ENCODE measurements around the gene SAP30L. TPM values are rescaled to one million over a fixed set of nuclear protein-coding genes. Genes with fewer than 3 reads are reported as not detected.

SAP30L gene
- total and polyA plus RNA-seq, 2 donors = 26.8 to 35.4 TPM

- peaks cover 3% of the 10 kb centered on the region for H3K36me3 ChIP-seq (ENCODE audit: insufficient read depth)
Observed at GRCh38 chr5:154460172-154460571, 14.4 kb downstream of the SAP30L start.

GRCh38 chr5:154461531-154461930, 15.7 kb downstream of the SAP30L start:
- H3K4me3 ChIP-seq (ENCODE audit: low read depth, low read length) = no peak overlapping the region
- H3K27ac ChIP-seq (ENCODE audit: low read depth) = no peak overlapping the region
- 64% methylated on average over 6 of the region's 6 CpGs for WGBS
- no peaks in the 10 kb centered on the region for H3K4me1 ChIP-seq (ENCODE audit: insufficient read depth)
- no peaks in the 10 kb centered on the region for H3K36me3 ChIP-seq (ENCODE audit: insufficient read depth)
- no peak for DNase-seq (ENCODE audit: extremely low spot score)

More at GRCh38 chr5:154460172-154460571, 14.4 kb downstream of the SAP30L start:
- 96% methylated on average over 4 of the region's 4 CpGs for WGBS
- no peak overlapping the region for H3K4me3 ChIP-seq (ENCODE audit: low read depth, low read length)
- H3K4me1 ChIP-seq (ENCODE audit: insufficient read depth) = no peaks in the 10 kb centered on the region
- H3K27ac ChIP-seq (ENCODE audit: low read depth) = no peak overlapping the region
- DNase-seq (ENCODE audit: extremely low spot score) = no peak

DNA sequence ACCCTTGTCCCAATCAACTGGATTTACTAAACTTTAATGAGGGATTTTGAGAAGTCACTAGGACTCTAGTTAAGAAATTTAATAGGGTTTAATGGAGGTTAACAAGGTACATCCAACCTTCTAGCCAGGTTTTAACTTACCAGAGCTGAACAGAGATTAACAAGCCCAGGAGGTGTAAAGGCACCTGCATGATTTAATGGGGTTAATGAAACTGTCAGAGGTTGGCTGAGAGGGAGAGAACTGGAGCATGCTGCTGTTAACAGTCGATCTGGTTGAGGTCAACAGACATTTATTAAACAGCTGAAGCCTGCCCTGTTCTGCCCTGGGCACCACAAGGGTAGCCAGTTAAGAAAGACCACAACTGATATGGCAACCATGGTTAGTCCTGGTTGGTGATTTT, 18.6 kb downstream of the SAP30L start:
- H3K27ac ChIP-seq (ENCODE audit: low read depth) = no peak overlapping the region
- WGBS = 44% methylated on average over 1 of the region's 1 CpG
- no peak for DNase-seq (ENCODE audit: extremely low spot score)
- H3K4me3 ChIP-seq (ENCODE audit: low read depth, low read length) = no peak overlapping the region
- H3K36me3 ChIP-seq (ENCODE audit: insufficient read depth) = no peaks in the 10 kb centered on the region
- no peaks in the 10 kb centered on the region for H3K4me1 ChIP-seq (ENCODE audit: insufficient read depth)

GRCh38 chr5:154465169-154465568, 19.4 kb downstream of the SAP30L start:
- no peaks in the 10 kb centered on the region for H3K4me1 ChIP-seq (ENCODE audit: insufficient read depth)
- no peaks in the 10 kb centered on the region for H3K36me3 ChIP-seq (ENCODE audit: insufficient read depth)
- no peak overlapping the region for H3K4me3 ChIP-seq (ENCODE audit: low read depth, low read length)
- H3K27ac ChIP-seq (ENCODE audit: low read depth) = no peak overlapping the region
- 71% methylated on average over 6 of the region's 6 CpGs for WGBS
- DNase-seq (ENCODE audit: extremely low spot score) = no peak

GRCh38 chr5:154466147-154466546, 20.4 kb downstream of the SAP30L start:
- 69% methylated on average over 5 of the region's 5 CpGs for WGBS
- no peak overlapping the region for H3K27ac ChIP-seq (ENCODE audit: low read depth)
- H3K4me3 ChIP-seq (ENCODE audit: low read depth, low read length) = no peak overlapping the region
- H3K36me3 ChIP-seq (ENCODE audit: insufficient read depth) = no peaks in the 10 kb centered on the region
- DNase-seq (ENCODE audit: extremely low spot score) = no peak
- no peaks in the 10 kb centered on the region for H3K4me1 ChIP-seq (ENCODE audit: insufficient read depth)

DNA sequence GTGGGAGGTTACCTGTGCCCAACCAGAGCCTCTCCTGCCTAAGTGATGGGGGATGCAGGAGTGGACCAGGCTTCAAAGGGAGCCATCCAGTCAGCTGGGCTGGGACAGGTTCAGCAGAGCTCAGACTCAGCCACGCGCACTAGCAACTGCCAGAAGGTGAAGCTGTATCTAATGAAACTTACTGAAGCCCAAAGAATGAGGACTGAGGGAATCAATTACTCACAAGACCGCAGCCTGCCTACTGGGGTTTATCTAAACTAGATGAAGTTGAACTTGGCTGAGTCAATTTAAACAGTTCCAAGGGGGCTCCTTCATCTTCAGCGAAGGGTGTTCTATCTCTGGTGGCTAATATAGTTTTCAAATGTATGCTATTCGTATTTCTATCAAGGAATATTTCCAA, 20.9 kb downstream of the SAP30L start:
- no peak for DNase-seq (ENCODE audit: extremely low spot score)
- WGBS = 83% methylated on average over 5 of the region's 5 CpGs
- Histone ChIP-seq H3K4me3 (ENCODE audit: low read depth, low read length) (no peak overlapping the region), H3K27ac (ENCODE audit: low read depth) (no peak overlapping the region), H3K36me3 (ENCODE audit: insufficient read depth) (no peaks in the 10 kb centered on the region), H3K4me1 (ENCODE audit: insufficient read depth) (no peaks in the 10 kb centered on the region)

- no peak overlapping the region for H3K4me3 ChIP-seq (ENCODE audit: low read depth, low read length)
- H3K36me3 ChIP-seq (ENCODE audit: insufficient read depth) = no peaks in the 10 kb centered on the region
- no peak overlapping the region for H3K27ac ChIP-seq (ENCODE audit: low read depth)
- WGBS = 43% methylated on average over 18 of the region's 18 CpGs
- H3K4me1 ChIP-seq (ENCODE audit: insufficient read depth) = no peaks in the 10 kb centered on the region
- DNase-seq (ENCODE audit: extremely low spot score) = no peak
Observed at GRCh38 chr5:154467655-154468354, 22.0 kb downstream of the SAP30L start.

- Histone ChIP-seq H3K27ac (ENCODE audit: low read depth) (no peak overlapping the region), H3K36me3 (ENCODE audit: insufficient read depth) (no peaks in the 10 kb centered on the region), H3K4me3 (ENCODE audit: low read depth, low read length) (no peak overlapping the region), H3K4me1 (ENCODE audit: insufficient read depth) (no peaks in the 10 kb centered on the region)
- WGBS = 36% methylated on average over 2 of the region's 2 CpGs
- DNase-seq (ENCODE audit: extremely low spot score) = no peak
Observed at GRCh38 chr5:154470137-154470536, 24.3 kb downstream of the SAP30L start.

DNA sequence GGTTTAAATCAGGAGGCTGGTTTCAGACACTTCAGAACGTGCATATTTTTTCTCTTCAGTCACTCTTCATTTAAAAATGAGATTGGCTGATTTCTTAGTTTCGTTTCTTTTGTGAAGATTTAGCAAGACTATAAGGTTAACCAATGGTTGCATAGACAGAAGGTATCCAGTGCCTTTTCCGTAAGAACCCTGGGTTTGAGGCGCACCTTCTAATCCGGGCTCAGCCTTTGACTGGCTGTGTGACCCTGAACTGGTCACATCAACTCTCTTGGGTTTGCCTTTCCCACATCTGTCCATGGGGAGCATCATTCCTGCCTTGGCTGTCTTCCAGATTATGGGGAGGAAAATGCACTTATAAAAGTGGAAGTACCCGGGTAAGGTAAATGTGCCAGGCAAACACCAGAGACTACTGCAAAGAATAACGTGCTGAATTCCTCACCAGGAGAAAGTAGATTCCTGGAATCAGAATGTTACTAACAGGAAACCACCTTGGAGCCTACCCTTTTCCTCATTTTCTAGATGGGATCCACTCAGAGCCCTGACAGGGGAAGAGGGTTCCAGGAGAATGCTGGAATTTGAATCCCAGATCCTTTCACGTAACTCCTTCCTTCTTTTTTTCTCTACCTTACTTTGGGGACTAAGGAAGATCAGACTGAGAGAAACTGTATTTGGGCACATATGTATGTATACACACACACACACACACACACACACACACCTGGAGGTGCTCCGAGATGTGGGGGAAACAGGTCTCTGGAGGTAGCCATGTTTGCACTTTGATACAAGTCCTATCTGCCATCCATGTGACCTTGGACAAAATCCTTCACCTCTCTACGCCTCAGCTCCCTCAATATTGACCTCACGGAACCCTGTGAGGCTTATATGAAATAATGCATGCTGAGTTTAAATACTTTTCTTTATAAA, 25.4 kb downstream of the SAP30L start:
- Histone ChIP-seq H3K27ac (ENCODE audit: low read depth) (no peak overlapping the region), H3K36me3 (ENCODE audit: insufficient read depth) (no peaks in the 10 kb centered on the region), H3K4me3 (ENCODE audit: low read depth, low read length) (no peak overlapping the region), H3K4me1 (ENCODE audit: insufficient read depth) (no peaks in the 10 kb centered on the region)
- DNase-seq (ENCODE audit: extremely low spot score) = no peak
- WGBS = 34% methylated on average over 11 of the region's 11 CpGs

- H3K4me3 ChIP-seq (ENCODE audit: low read depth, low read length) = no peak overlapping the region
Observed at GRCh38 chr5:154472871-154473580, 27.2 kb downstream of the SAP30L start.

DNA sequence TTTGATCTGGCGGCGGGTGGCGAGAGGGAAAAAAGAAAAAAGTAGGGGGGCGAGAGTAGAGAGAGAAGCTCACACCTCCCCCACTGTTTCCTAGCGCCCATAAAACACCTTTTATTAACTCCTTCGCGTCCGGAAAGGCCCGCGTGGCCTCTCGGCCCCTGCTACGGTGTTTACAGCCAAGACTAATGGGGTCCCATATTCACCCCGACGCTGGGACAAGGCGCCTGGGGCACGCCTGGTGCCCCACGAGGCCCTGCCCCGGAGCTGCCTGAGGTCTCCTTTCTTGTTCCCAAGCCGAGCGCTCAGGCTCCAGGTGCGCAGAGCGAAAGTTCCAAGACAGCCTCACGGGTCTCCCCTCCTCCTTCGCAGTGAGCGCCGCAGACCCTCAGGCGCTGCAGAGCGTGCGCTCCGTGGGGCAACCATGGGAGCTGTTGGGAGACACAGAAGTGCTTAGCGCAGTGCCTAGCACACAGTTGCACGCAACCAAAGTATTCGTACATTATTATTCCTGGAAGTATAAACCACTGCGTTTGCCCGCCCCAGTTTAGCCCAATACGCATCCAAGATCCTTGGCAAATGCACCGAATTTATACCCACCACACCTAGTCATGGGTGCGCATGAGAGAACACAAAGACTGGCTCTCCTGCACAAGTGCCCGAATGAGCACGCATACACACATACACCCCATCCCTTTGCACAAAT, 27.9 kb downstream of the SAP30L start:
- 43% methylated on average over 40 of the region's 40 CpGs for WGBS
- no peaks in the 10 kb centered on the region for H3K4me1 ChIP-seq (ENCODE audit: insufficient read depth)

More at GRCh38 chr5:154472871-154473580, 27.2 kb downstream of the SAP30L start:
- 33% methylated on average over 35 of the region's 35 CpGs for WGBS
- Histone ChIP-seq H3K27ac (ENCODE audit: low read depth) (no peak overlapping the region), H3K4me1 (ENCODE audit: insufficient read depth) (no peaks in the 10 kb centered on the region), H3K36me3 (ENCODE audit: insufficient read depth) (no peaks in the 10 kb centered on the region)
- no peak for DNase-seq (ENCODE audit: extremely low spot score)

GRCh38 chr5:154474396-154475334, 28.9 kb downstream of the SAP30L start:
- 54% methylated on average over 17 of the region's 17 CpGs for WGBS
- H3K36me3 ChIP-seq (ENCODE audit: insufficient read depth) = no peaks in the 10 kb centered on the region
- DNase-seq (ENCODE audit: extremely low spot score) = no peak
- no peak overlapping the region for H3K4me3 ChIP-seq (ENCODE audit: low read depth, low read length)
- H3K4me1 ChIP-seq (ENCODE audit: insufficient read depth) = no peaks in the 10 kb centered on the region
- no peak overlapping the region for H3K27ac ChIP-seq (ENCODE audit: low read depth)

More for the DNA sequence above, 27.9 kb downstream of the SAP30L start:
- no peak for DNase-seq (ENCODE audit: extremely low spot score)
- Histone ChIP-seq H3K27ac (ENCODE audit: low read depth) (no peak overlapping the region), H3K4me3 (ENCODE audit: low read depth, low read length) (no peak overlapping the region), H3K36me3 (ENCODE audit: insufficient read depth) (no peaks in the 10 kb centered on the region)
